GM21423 (cell line): ENCODE measurements around the gene CD9.

Experiments
- ATAC-seq: cut with Tn5 transposase; IDR thresholded peaks from one replicate; pipeline ENCODE4 v1.9.1; 2021; ENCODE audit warnings: mild to moderate bottlenecking, moderate library complexity; ENCODE audit not compliant: unreplicated experiment

Gene CD9

DNA sequence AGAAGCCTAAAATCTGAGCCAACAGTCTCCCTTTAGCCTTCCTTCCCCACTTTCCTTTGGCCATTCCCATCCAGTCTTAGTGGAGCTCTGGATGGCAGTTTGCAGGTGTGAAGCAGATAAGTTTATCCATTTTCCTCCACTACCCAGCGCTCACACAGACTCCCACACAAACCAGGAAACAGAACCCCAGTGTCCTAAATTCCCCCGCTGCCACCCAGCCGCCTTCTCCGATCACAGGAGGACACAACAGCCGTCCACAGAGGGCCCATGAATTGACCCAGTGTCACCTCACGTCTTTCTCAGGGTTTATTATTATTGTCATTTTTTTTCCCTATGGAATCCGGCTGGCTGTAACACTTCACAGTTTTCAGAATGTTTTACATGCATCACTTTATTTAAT is 16.4 kb downstream of the CD9 start:
- no peak for ATAC-seq

DNA sequence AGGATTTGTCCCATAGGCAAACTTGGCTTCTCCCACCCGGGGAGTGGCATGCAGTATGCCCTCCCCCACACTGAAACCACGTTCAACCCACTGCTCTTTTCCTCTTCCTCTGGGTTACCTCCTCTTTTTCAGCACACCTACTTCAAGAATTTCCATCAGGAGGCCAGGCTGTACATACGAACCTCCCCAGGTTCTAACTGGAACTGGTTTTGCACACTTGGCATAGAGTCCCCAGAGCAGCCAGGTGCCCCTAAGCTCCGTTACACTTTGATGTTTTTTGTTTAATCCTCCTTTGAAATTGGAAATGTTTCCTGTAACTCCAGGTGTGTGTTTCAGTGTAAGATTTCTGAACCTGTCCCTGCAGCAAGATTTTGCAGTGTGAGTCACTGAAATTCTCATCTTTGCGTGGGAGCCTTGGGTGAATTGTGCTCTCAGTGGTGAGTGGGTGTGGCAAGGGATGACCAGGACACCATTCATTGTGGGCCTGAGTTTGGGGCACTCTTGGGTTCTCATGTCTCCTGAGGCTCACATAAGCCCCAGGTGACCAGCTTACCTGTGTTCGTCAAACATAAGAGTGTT is 18.2 kb downstream of the CD9 start:
- ATAC-seq: no peak

DNA sequence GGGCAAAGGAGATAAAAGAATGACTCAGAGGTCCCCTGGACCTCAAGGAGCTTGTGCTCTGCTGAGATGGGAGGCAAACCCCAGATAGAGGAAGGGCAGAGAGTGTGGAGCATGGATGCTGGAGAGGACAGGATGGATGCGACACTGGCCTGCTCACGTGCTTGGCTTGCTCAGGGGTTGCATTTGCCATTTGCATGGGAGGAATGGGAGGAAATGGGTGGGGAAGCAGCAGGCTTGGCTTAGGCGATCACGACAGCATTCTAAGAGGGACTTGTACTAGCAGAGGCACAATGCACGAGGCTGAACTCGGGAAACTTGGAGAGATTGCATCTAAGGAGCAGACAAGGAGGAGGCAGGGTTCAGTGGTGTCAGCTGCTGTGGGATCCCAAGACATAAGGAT is 19.8 kb downstream of the CD9 start:
- ATAC-seq: no peak

DNA sequence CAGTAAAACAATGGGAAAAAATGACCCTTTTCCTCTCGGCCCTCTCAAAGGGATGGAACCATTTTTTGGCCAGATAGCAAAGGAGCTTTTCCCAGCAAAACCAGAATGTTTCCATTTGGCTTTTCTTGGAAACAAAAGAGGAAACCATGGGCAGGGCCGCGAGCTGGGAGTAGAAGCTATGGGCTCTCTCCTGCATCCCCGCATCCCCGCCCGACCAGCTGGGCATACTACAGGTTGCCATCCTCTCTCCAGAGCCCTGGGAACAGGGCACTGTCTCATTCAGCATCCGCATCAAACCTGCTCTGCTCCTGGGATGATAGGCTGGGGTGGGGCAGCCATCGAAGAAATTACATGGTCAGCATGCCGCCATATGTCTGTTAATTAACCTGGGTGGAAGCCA is 20.9 kb downstream of the CD9 start:
- no peak for ATAC-seq

DNA sequence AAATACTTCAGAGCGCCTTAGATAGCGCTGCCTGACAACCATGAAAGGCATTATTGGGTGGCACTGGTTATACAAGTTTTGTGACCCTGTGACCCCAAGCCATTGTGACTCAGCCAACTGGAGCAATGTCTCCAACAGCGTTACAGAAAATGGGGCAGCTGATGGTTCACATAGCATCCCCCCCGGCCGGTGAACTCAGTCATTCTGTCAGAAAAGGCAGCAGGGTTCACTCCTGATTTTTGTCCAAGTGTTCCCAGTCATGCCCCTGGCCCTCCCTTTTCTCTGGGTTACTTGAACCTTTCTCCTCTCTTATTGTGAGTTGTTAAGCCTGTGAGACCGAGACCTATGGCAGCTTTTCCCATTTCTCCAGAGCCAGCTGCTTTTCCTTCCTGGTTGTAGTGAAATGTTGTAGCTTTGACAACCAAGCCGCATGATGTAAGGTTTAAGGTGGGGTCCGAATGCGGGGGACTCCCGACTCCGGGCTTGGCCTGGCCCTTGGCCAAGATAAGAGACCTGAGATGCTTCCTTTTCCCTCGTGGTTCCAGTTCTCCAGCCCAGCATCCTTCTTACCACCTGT is 22.0 kb downstream of the CD9 start:
- ATAC-seq: no peak

DNA sequence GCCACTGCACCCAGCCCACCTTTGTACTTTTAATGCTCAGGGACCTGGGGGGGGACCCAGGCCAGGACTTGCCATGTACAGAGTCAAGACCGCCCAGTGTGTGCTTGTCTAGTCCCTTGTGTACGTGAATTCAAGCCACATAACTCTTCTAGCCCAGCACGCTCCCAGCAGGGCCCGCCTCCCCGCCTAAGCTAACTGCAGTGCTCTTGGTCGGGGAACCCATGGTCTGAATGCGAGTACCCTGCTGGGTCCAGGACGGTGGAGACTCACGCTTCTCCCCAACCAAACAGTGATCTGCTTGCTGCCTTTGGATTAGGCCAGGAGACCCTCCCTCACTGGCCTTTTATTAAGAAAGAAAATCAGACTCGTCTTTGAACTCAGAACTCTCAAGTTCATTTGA is 23.3 kb downstream of the CD9 start:
- ATAC-seq: no peak

DNA sequence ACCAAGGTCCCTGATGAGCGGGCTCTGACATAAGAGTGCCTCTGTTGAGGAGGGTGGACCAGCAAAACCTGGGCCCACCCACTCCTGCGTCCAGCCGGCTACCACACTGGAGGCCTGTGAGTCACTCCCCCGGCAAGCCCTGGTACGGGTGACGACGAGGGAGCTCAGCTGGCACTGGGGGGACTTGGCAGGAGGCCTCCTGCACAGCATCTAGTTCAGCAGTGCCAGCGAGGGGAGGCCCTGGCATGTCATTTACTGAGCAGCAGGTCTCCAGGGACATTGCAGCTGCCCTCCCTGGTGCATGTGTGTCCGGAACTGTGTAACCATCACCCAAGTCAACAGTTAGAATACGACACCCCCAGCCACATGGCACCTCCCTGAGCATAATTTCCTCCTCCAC is 24.4 kb downstream of the CD9 start:
- no peak for ATAC-seq

DNA sequence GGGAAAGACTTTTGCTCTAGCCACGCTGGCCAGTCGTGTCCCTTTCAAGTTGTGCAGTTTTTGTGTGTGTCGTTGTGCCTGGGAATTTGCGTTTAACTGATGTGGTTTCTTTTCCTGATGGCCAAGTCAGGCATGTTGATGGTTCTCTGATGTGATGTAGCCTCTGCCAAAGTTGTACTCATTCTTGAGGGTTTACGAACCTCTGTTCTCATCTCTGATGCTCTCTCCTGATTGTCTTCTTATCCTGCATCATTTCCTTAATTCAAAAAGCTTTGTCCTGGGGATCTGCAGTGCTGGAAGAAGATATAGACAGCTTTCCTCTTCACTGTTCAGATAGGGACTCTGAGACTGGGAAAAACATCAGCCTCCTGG is 25.4 kb downstream of the CD9 start:
- no peak for ATAC-seq

DNA sequence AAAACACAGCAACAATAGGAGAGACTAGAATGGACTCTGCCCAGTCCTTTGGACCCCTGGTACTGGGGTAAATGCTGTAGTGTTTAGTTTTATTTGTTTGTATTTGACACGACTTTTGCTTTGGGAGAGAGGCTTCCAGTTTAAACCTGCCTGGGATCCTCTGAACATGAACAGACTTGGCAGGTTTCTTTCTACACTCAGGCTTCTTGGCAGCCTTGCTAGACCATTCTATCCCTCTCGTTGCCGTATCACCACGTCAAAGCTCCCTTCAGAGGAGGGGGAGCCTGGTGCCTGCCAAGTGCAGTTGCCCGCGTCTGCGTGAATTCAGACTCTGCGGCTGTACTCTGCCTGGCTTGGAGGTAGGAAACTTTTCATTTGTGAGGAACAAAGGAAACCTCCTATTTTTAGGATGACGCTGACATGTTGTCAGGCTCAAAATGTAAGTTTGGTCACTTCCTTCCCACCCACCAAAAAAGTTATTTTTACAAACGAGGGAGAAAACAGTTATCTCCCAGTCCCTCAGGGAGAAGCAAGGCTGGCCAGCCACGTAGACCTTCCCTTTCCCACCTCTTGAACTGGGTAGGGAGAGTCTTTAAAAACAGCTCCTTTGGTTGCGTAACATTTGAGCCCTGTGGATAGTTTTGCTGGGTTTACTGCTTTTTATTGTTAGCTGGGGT is 25.9 kb downstream of the CD9 start:
- ATAC-seq: no peak

DNA sequence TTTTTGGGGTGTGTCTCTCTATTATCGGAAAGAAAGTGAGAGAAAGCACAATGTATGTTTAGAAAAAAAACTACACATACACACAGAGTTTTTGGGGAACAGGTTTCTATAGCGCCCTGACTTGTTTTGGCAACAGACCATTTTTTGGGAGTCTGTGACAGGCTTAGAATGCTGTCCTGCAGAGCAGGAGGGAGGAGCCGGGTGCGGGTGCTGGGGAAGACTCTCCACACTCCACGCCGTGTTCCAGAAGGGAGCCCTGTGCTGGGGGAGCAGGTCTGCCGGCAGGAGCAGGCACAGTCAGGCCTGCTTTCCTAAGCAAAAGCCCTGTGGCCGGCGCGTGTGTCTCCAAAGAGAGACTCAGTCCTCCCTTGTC is 26.5 kb downstream of the CD9 start:
- ATAC-seq: no peak

DNA sequence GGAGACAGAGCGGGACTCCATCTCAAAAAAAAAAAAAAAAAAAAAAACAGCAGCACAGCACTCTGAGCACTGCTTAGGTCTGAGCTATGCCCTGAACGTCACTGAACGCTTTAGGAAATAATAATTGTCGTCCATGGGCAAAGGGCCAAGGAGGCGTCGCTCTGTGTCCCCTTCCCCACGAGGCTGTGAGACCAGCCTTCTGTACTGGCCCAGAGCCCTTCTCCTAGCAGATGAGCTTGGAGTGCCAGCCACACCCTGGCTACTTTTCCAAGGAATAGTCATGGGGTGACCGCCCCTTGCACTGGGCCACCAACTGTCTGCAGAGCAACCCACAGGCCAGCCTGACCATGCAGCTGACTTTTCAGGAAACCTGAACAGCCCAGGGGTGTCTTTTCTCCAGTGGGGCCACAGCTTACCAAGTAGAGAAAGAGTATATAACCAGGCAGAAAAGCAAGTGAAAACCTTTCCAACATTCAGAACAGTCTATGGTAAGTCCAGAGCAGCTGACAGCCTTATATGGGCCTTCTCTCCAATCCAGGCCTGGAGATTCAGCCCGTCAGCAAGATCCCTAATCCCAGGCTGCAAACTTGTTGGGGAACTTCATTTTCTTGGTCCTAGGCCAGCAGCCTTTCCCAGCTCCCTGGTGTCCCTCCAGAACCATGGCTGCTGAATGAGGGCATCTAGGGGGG is 28.5 kb downstream of the CD9 start:
- ATAC-seq: no peak

DNA sequence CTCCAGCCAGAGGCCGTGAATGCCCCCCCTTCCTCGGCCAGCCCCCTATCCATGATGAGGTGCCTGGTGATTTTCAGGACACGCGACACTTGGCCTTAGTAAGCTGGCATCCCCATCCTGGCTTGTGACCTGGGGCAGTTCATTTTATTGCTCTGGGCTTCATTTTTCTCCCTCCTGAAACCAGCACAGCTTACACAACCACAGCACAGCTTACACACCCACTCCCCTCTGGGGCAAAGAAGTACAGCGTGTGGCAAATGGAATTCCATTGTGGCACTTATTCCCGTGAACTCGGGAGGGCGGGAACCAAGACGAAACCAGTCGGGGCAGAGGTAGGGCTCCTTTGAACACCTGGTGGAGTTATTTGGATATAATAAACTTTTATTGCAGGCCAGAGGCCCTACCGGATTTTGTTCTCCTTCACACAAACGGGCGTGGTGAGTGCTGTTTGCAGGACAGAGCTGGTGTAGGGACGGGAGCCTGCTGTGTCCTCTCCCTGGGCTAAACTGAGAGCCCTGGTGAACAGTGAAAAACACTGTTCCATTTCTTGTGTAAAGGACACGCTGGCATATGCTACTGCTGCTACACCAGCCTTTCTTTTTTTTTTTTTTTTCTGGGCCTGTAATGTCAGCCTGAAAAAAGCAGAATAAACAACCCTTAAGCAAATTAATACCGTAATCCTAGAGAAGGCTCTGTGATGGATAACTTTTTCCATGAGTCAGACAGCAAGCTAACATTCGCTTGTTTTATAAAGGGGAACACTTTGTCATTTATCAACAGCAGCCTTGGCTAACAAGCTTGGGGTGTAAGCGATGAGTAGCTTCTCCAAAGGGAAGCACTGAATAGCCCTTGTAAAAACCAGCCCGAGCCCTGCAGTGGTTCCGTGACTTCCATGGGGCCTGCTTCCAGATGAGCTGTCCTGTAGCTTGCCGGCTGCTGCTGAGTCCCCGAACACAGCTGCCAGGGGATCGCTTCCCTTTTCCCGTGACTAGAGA is 29.3 kb downstream of the CD9 start:
- ATAC-seq: no peak

DNA sequence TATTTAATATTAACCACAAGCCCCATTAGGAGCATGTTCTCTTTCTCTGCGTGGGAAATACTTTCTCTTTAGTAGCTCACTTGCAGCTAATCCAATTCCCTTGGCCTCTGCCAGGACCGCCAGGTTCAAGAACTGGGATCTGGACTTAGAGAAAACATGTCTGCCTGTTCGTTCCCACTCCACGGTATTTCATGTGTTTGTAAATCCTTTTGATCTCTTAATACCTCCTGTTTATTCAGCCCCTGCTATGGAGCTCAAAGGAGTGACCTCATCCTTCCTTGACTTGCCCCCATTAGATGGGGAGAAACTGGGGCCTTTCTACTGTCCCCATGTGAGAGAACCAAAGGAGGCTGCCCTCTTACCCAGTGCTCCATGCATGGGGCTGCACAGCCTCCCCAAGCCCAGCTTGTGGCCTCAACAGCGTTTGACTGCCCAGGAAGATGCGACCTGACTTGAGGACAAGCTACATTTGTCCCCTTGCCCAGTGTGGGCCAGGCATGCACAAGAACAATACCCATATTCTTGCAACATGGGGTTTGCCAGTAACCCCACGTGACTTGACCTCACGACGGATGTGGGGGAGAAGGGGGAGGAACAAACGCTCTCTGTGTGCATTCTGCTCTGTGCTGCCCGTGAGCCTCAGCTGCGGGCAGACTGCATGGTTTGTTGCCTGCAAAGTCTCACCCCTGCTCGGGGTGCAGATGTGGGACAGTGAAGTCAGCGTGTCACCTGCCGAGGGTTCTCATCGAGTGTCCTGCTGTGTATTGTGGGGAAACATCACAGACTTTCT is 30.3 kb downstream of the CD9 start:
- peak; percentile 89 for ATAC-seq

DNA sequence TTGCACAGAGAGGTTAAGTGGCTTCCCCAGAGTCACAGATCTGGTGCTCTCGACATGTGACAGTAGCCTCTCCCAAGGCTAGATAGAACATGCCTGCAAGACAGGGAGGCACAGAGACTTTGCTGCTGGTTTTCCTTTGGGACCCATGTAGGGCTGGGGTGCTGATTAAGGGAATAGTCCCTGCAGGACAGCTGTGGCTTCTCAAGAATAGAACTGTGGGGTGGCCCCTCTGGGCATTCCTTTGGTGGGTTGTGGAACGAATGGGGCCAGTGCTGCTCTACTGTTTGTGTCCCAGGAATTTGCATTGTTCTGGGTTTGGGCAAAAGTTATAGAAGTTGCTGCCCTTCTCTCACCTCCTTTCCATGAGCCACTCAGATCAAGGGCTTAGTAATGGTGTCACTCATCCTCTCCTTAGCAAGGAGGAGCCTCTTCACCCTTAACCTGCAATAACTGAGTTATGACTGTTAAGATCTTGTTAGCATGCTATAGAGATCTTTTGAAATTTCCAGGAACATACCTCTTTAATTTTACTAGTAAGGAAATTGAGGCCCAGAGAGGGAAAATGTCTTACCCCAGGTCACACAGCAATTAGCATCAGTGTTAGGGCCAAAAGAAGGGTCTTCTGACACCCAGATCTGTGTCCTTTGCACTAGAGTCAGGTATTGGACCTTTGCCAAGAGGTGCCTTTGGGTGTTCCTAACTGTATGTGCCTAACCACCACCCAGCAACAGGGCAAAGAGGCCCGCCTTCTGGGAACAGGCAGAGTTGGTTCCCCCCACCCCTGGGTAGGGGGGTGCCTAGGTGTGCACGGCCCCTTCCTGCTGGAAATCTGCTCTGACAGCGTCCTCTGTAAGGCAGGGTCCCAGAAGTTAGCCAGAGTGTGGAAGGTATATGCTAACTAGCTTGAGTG is 31.4 kb downstream of the CD9 start:
- no peak for ATAC-seq

DNA sequence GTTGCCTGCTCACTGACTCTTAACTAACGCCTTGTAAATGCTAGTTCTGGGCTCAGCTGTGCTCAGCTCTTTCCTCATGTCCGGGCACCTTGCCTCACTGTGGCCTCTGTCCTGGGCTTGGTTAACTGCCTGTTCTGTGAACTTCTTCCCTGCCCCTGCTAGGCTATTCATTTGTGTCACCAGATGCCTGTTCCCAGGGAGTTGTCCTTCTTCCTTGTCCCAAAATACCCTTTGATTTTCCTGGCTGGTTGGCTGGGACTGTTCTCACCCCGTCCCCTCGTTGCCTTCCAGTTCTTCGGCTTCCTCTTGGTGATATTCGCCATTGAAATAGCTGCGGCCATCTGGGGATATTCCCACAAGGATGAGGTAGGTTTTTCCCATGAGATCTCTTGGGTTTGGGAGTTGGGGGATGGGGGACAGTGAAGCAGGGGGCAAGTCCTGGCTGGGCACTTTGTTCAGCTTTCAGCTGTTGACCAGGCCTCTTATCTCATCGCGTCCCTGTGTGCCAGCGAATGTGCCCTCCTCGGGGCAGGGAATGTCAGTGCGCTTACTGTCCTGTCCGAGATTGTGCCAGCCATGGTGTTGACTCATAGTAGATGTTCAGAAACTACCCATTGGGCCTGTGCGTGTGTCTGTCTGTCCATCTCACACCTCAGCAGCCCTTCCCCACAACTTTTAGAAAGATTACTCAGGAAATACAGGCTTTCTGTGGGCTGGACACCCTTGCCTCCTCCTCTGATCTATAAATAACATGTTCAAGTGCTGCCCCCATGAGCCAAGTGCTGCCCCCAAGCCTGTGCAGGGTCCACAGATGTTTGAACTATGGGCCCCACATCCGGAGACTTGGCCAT is 33.1 kb downstream of the CD9 start:
- ATAC-seq: no peak

DNA sequence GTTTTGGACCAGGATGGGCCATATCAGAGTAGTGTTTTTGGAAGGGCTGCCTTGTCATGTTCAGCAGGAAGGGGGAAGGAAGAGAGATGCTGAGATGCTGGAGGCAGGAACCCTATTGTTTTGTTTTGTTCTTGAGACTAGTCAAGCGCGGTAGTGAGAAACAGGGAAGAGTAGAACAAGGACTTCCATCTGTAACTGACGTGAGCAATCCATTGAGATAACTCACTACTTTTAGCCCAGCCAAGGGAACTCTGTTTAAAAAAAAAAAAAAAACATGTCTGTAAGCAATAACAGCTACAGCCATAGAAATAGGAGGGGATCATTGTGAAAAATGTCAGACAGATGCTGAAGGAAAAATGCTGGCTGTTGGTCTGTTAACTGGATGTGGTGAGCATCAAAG is 34.0 kb downstream of the CD9 start:
- ATAC-seq: no peak

DNA sequence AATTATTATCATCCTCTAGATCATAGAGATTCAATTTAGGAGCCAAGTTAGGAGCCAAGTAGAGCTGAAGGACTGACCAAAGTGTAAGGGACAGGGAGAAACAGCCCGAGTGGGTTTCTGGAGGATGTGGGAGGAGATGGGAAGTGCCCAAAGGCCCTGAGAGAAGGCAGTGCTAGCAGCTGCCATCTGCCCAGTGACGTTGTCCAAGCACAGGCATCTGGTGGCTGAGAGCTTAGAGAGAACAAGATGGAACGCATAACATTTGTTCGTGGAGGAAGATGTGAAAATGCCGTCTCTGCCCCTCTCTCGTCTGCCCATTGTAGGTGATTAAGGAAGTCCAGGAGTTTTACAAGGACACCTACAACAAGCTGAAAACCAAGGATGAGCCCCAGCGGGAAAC is 34.7 kb downstream of the CD9 start:
- no peak for ATAC-seq

DNA sequence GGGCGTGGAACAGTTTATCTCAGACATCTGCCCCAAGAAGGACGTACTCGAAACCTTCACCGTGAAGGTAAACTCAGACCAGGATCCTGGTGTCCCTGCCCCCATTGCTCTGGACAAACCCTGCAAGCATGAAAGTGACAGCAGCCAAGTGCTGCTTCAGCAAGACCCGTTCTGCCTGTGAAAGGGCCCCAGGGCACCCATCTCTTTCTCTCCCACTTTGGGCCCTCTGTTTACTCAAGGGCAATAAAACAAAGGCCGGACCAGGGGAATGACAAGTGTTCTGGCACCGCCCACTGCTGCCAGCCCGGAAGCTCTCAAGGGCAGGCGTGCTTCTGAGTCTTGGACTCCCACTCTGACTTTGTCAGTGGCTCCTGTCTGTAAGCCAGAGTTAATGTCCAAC is 35.3 kb downstream of the CD9 start:
- no peak for ATAC-seq
